GM21367 (cell line): Measurements from ENCODE around the gene SHISA4.
"Not testable (repeated sequence)": the region's sequence is repeated elsewhere in the genome, so short reads cannot be mapped to it uniquely, and the experiment has no call there.

Source experiments
- ATAC-seq: cut with Tn5 transposase; IDR thresholded peaks from one replicate; pipeline ENCODE4 v1.9.1; 2021; ENCODE audit not compliant: unreplicated experiment

SHISA4 gene, protein sequence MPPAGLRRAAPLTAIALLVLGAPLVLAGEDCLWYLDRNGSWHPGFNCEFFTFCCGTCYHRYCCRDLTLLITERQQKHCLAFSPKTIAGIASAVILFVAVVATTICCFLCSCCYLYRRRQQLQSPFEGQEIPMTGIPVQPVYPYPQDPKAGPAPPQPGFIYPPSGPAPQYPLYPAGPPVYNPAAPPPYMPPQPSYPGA

GRCh38 chr1:201888282-201889089 is at the start of gene SHISA4:
TSS of gene SHISA4 (plus strand) at chr1:201888898. CDS start at chr1:201888995, 97 bp downstream.
- ATAC-seq = no peak

DNA sequence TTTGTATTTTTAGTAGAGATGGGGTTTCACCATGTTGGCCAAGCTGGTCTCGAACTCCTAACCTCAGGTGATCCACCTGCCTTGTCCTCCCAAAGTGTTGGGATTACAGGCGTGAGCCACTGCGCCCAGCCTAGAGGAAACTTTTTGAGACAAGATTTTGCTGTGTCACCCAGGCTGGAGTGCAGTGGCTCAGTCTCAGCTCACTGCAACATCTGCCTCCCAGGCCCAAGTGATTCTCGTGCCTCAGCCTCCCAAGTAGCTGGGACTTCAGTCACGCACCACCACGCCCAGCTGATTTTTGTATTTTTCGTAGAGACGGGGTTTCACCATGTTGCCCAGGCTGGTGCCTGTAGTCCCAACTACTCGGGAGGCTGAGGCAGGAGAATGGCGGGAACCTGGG is 49.6 kb upstream of the SHISA4 start:
- not testable (repeated sequence) for ATAC-seq

DNA sequence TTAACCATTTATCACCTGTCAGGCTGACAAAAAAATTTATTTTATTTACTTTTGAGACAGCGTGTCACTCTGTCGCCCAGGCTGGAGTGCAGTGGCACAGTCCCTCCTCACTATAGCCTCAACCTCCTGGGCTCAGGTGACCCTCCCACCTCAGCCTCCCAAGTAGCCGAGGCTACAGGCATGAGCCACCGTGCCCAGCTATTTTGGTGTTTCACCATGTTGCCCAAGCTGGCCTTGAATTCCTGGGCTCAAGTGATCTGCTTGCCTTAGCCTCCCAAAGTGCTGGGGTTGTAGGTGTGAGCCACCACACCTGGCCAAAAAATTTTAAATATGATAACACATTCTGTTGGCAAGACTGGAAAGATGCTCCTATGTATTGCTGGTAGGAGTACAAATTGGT is 48.6 kb upstream of the SHISA4 start:
- ATAC-seq = no peak

DNA sequence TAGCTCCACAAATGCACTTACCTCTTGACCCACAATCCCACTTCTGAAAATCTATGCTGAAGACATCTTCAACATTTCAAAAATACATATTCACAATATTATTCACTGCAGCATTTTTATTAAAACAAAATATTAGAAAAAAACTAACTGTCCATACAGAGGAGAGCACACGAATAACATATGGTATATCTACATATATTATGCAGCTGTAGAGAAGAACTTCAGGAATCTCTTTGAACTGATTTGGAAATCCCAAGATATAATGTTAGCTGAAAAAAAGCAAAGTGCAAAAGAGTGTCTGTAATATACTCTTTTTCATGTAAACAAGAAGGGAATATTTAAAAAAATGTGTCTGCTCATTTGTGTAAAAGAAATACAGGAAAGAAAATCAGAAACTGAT is 48.2 kb upstream of the SHISA4 start:
- no peak for ATAC-seq

GRCh38 chr1:201841265-201841912 is 47.3 kb upstream of the SHISA4 start:
- no peak for ATAC-seq

- ATAC-seq = no peak
Measured at GRCh38 chr1:201842472-201843027, 46.1 kb upstream of the SHISA4 start.

GRCh38 chr1:201845331-201846083 is 43.2 kb upstream of the SHISA4 start:
- ATAC-seq = no peak

GRCh38 chr1:201847150-201847549 is 41.5 kb upstream of the SHISA4 start:
- ATAC-seq = no peak

DNA sequence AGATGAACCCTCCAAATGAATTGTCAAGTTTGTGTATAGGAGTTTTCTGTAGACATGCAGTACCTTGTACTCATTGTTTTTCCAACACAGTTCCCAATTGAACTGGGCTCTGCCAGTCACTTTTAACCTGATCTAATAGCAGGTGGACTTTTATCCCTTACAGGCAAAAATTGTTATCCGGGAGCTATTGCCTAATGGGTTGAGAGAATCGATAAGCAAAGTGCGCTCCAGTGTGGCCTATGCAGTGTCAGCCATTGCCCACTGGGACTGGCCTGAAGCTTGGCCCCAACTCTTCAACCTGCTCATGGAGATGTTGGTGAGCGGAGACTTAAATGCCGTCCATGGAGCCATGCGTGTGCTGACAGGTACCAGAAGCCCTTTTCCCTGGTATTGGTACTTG is 40.5 kb upstream of the SHISA4 start:
- ATAC-seq = no peak

DNA sequence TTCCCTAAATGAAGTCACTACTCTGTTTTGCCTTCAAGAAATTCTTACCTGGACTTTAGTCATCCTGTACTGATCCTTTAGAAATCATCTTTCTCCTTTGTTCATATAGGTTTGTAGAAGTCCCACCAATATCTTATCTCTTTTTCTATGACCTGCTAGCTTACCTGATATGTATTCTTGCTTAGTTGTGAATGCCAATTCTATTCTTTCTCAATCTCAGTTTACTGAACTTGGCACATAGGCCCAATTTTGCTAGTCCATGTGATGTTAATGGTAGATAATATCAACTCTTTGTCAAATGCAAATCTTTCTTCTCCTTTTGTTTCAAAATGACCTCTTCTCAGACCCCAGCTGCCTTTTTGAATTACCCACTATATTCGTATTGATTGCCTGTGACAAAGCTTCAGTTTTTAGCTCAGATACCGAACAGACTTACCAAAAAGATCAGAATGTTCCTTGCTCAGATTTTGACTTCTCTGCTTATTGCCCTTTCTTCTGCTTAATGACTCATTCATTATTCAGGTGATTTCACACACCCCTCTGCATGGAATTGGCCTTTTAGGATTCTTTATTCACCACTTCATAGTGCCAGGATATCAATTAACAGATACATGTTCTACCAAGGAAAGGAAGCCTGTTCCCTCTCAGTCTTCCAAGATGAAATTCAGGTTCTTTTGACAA is 39.2 kb upstream of the SHISA4 start:
- no peak for ATAC-seq

DNA sequence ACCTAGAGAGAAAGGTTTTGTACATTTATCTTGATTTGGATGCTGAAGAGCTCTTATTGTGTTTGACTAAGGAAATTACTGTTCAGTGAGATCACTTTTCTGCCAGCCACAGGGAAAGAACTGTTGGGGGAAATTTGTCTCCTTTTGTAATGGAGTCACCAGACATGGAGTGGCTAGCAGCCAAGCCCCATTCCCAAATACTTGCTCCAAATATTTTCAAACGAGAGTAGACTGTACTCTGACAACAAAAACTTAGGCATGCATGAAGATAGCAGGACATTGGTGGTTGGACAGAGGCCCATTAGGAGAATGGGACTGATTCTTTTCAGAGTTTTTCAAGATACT is 38.7 kb upstream of the SHISA4 start:
- no peak for ATAC-seq

DNA sequence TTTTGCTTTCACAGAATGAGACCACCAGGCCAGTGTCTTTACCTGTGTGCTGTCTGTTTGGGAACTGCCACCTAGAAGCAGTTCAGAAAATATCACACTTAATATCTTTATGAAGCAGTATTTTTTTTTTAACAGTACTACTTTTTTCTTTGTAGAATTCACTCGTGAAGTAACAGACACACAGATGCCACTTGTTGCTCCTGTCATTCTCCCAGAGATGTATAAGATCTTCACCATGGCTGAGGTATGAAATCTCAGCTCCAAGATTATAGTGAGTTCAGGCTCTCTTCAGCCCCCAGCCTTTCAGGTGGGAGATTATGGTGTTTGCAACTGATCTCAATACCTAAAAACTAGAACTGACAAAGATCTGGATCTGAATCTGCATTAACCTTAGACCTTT is 36.7 kb upstream of the SHISA4 start:
- ATAC-seq = no peak

GRCh38 chr1:201856722-201857121 is 32.0 kb upstream of the SHISA4 start:
- not testable (repeated sequence) for ATAC-seq

- no peak for ATAC-seq
Measured at GRCh38 chr1:201859424-201859823, 29.3 kb upstream of the SHISA4 start.

DNA sequence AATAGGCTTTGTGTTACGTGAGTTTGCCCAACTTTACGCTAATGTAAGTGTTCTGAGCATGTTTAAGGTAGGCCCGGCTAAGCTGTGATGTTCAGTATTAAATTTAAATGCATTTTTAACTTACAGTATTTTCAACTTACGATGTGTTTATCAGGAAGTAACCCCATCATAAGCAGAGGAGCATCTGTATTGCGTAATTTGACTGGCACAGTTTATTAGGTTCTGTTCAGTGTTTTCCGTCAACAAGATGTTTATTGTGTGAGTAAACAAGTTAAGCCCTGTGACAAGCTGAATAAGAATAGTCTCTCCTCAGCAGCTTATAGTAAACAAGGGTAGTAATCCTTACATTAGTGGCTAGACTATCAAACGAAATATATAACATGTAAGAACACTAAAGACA is 27.2 kb upstream of the SHISA4 start:
- ATAC-seq = no peak

GRCh38 chr1:201870397-201870796 is 18.3 kb upstream of the SHISA4 start:
- ATAC-seq = no peak

GRCh38 chr1:201874672-201875071 is 14.0 kb upstream of the SHISA4 start:
- no peak for ATAC-seq

- ATAC-seq = no peak
Measured at GRCh38 chr1:201876148-201876818, 12.4 kb upstream of the SHISA4 start.

GRCh38 chr1:201877877-201878401 is 10.8 kb upstream of the SHISA4 start:
- no peak for ATAC-seq
